ENCODE data around the gene UBE2E3. TPM values are rescaled to one million over a fixed set of nuclear protein-coding genes. Genes with fewer than 3 reads are reported as not detected.
A peak's percentile ranks its signal among the peaks of the same experiment; 100 is the strongest.

UBE2E3 gene
- total RNA-seq, 2 experiments from 2014 or later, result 26.7 to 29.4 TPM

- H3K27ac Mint-ChIP-seq, result no peak overlapping the region
- ATAC-seq (no peak), DNase-seq (no peak)
- peaks cover 38% of the 10 kb centered on the region for H3K4me1 Mint-ChIP-seq (ENCODE audit: low read depth)
- ChIA-PET CTCF (interaction anchor here (0.8 to 5.7 kb wide), 21 partner anchors 9 to 611 kb away, joined by 3 to 43 read pairs (median 8); partner anchors contain the start of gene ITGA4), POLR2A (no interaction called here)
- peaks cover 4% of the 10 kb centered on the region for H3K36me3 Mint-ChIP-seq (ENCODE audit: low read depth)
- H3K4me3 Mint-ChIP-seq, result no peak overlapping the region
- intact Hi-C loops (cut with micrococcal nuclease), result loop anchor here (10.0 kb wide), 1 partner anchor 611 kb away; no protein-coding TSS in a partner anchor
- H3K27me3 Mint-ChIP-seq, result no peaks in the 10 kb centered on the region
- no peak for TF ChIP-seq CTCF (IDR thresholded peaks at IDR 0.05)
- no peaks in the 10 kb centered on the region for H3K9me3 Mint-ChIP-seq
These were observed 123.3 kb downstream of the UBE2E3 start for GRCh38 chr2:181103659-181104058.

- H3K9me3 Mint-ChIP-seq, result no peaks in the 10 kb centered on the region
- peak overlapping the region; percentile 44 for H3K27ac Mint-ChIP-seq
- ChIA-PET POLR2A (interaction anchor here (0.5 to 3.0 kb wide), 5 partner anchors 23 to 363 kb away, joined by 3 to 12 read pairs (median 3); partner anchors contain the start of gene ITGA4), CTCF (interaction anchor here (0.6 to 5.7 kb wide), 76 partner anchors 8 to 795 kb away, joined by 3 to 43 read pairs (median 4); partner anchors contain the start of gene ITGA4)
- peaks cover 45% of the 10 kb centered on the region for H3K4me1 Mint-ChIP-seq (ENCODE audit: low read depth)
- H3K36me3 Mint-ChIP-seq (ENCODE audit: low read depth), result peaks cover 10% of the 10 kb centered on the region
- peak overlapping the region; percentile 4 for H3K4me3 Mint-ChIP-seq
- intact Hi-C loops (cut with micrococcal nuclease), result loop anchor here (5.0 to 10.0 kb wide), 4 partner anchors 58 to 610 kb away; no protein-coding TSS in a partner anchor
- peak; percentile 25 for DNase-seq
- ATAC-seq, result no peak
- no peaks in the 10 kb centered on the region for H3K27me3 Mint-ChIP-seq
- peak; percentile 92 for TF ChIP-seq CTCF (IDR thresholded peaks at IDR 0.05)
These were observed 124.2 kb downstream of the UBE2E3 start for GRCh38 chr2:181104512-181105115.

- Mint-ChIP-seq H3K36me3 (ENCODE audit: low read depth) (peaks cover 14% of the 10 kb centered on the region), H3K27me3 (no peaks in the 10 kb centered on the region), H3K4me1 (ENCODE audit: low read depth) (peaks cover 49% of the 10 kb centered on the region), H3K27ac (peak overlapping the region; percentile 75), H3K9me3 (peaks cover 4% of the 10 kb centered on the region), H3K4me3 (no peak overlapping the region)
- ChIA-PET CTCF (interaction anchor here (0.7 to 5.7 kb wide), 44 partner anchors 10 to 609 kb away, joined by 3 to 43 read pairs (median 5); partner anchors contain the start of gene ITGA4), POLR2A (interaction anchor here (0.7 to 3.0 kb wide), 3 partner anchors 22 to 362 kb away, joined by 3 to 12 read pairs (median 3); partner anchors contain the start of gene ITGA4)
- intact Hi-C loops (cut with micrococcal nuclease), result loop anchor here (5.0 to 10.0 kb wide), 4 partner anchors 57 to 609 kb away; no protein-coding TSS in a partner anchor
- ATAC-seq (no peak), DNase-seq (no peak)
- no peak for TF ChIP-seq CTCF (IDR thresholded peaks at IDR 0.05)
These were observed 125.2 kb downstream of the UBE2E3 start for GRCh38 chr2:181105562-181105961.

- ChIA-PET POLR2A (interaction anchor here (0.6 to 3.0 kb wide), 3 partner anchors 21 to 351 kb away, joined by 3 to 12 read pairs (median 3); partner anchors contain the start of gene ITGA4), CTCF (interaction anchor here (0.7 to 5.7 kb wide), 12 partner anchors 14 to 609 kb away, joined by 3 to 43 read pairs (median 5); partner anchors contain the start of gene ITGA4)
- ATAC-seq (no peak), DNase-seq (no peak)
- no peak overlapping the region for H3K4me3 Mint-ChIP-seq
- H3K27ac Mint-ChIP-seq, result peak overlapping the region; percentile 75
- intact Hi-C loops (cut with micrococcal nuclease), result loop anchor here (2.0 to 10.0 kb wide), 5 partner anchors 56 to 609 kb away; no protein-coding TSS in a partner anchor
- no peak for TF ChIP-seq CTCF (IDR thresholded peaks at IDR 0.05)
- H3K9me3 Mint-ChIP-seq, result peaks cover 4% of the 10 kb centered on the region
- H3K36me3 Mint-ChIP-seq (ENCODE audit: low read depth), result peaks cover 14% of the 10 kb centered on the region
- peaks cover 49% of the 10 kb centered on the region for H3K4me1 Mint-ChIP-seq (ENCODE audit: low read depth)
- no peaks in the 10 kb centered on the region for H3K27me3 Mint-ChIP-seq
These were observed 125.8 kb downstream of the UBE2E3 start for GRCh38 chr2:181106229-181106628.
